RWPE1 (cell line): Measurements from ENCODE around the gene TMEM130.

Source experiments
- CTCF ChIA-PET: fragments of 350-600 bp; sonication (Branson Sonifier 250); formaldehyde crosslinking; extraction: SDS; loops from one replicate; lab custom pipeline; 2021; lab: Yijun Ruan, JAX
- POLR2A ChIA-PET: fragments of 400-600 bp; formaldehyde crosslinking; extraction: SDS; loops from one replicate; lab custom pipeline; 2020; ENCODE audit warnings: antibody characterized with exemption; ENCODE audit not compliant: low non-redundant PET; lab: Yijun Ruan, JAX
- DNase-seq: peaks from one replicate; pipeline ENCODE4 v3.0.0; 2012; ENCODE audit warnings: low spot score
- H3K27ac ChIP-seq: fragments of 450-650 bp; 2 replicates; pipeline ENCODE4 v1.5.1; 2017
- CTCF ChIP-seq: fragments of 450-650 bp; conservative IDR thresholded peaks from 2 replicates; pipeline ENCODE4 v1.5.1; 2017; ENCODE audit warnings: low read depth, mild to moderate bottlenecking

The TMEM130 gene

GRCh38 chr7:98821348-98821747 is 48.5 kb downstream of the TMEM130 start:
- ChIA-PET CTCF (interaction anchor here (0.9 kb wide), 1 partner anchor 16 kb away, joined by 4 read pairs; no protein-coding TSS in a partner anchor), POLR2A (no interaction called here)
- TF ChIP-seq CTCF: no peak
- H3K27ac ChIP-seq: no peak overlapping the region
- no peak for DNase-seq

GRCh38 chr7:98816967-98817710 is 52.7 kb downstream of the TMEM130 start:
- TF ChIP-seq CTCF: no peak
- ChIA-PET CTCF (no interaction called here), POLR2A (no interaction called here)
- DNase-seq: no peak
- H3K27ac ChIP-seq: no peak overlapping the region

GRCh38 chr7:98816241-98816640 is 53.6 kb downstream of the TMEM130 start:
- TF ChIP-seq CTCF: no peak
- ChIA-PET POLR2A (no interaction called here), CTCF (no interaction called here)
- H3K27ac ChIP-seq: no peak overlapping the region
- DNase-seq: no peak

- ChIA-PET POLR2A (no interaction called here), CTCF (no interaction called here)
- no peak overlapping the region for H3K27ac ChIP-seq
- TF ChIP-seq CTCF: no peak
- DNase-seq: no peak
Observed at GRCh38 chr7:98815313-98815712, 54.5 kb downstream of the TMEM130 start.

GRCh38 chr7:98811299-98811698 is 58.5 kb downstream of the TMEM130 start:
- ChIA-PET POLR2A (no interaction called here), CTCF (no interaction called here)
- H3K27ac ChIP-seq: no peak overlapping the region
- DNase-seq: no peak
- TF ChIP-seq CTCF: no peak

GRCh38 chr7:98810153-98810802 is 59.5 kb downstream of the TMEM130 start:
- POLR2A ChIA-PET: no interaction called here

More at GRCh38 chr7:98810153-98810802, 59.5 kb downstream of the TMEM130 start:
- DNase-seq: no peak
- CTCF ChIA-PET: no interaction called here
- H3K27ac ChIP-seq: no peak overlapping the region
- TF ChIP-seq CTCF: no peak
